HEK293 (cell line): ENCODE results near the gene JAKMIP1.
"Not testable (repeated sequence)": the region's sequence is repeated elsewhere in the genome, so short reads cannot be mapped to it uniquely, and the experiment has no call there.

ENCODE experiments used
- CTCF ChIA-PET: fragments of 350-600 bp; formaldehyde crosslinking; extraction: SDS; loops from one replicate; lab custom pipeline; 2021; ENCODE audit warnings: antibody characterized with exemption; lab: Yijun Ruan, JAX
- POLR2A ChIA-PET: fragments of 300-600 bp; formaldehyde crosslinking; extraction: SDS; loops from one replicate; lab custom pipeline; 2020; ENCODE audit warnings: antibody characterized with exemption, inconsistent platforms; lab: Yijun Ruan, JAX
- H3K27ac ChIP-seq: fragments of 200-500 bp; sonication (Bioruptor generic); 2 replicates; pipeline ENCODE4 v1.5.1; 2014; ENCODE audit warnings: low read depth, low read length, control low read depth, inconsistent platforms; ENCODE audit errors: extremely low read depth
- H3K36me3 ChIP-seq, 2 experiments: fragments of 200-500 bp in 1 of 2; sonication (Bioruptor generic) in 1 of 2; 1 replicate in 1 of 2; 2 replicates in 1 of 2; pipeline ENCODE4 v1.5.1; 2014 to 2017; ENCODE audit warnings: inconsistent platforms in 2 of 2, low read length in 2 of 2; ENCODE audit not compliant: control insufficient read depth in 2 of 2, insufficient read depth in 1 of 2
- H3K4me1 ChIP-seq: fragments of 200-500 bp; sonication (Bioruptor generic); 2 replicates; pipeline ENCODE4 v1.5.1; 2014; ENCODE audit warnings: mild to moderate bottlenecking, low read length, inconsistent platforms; ENCODE audit not compliant: control insufficient read depth, insufficient read depth
- H3K4me3 ChIP-seq: 2 replicates; pipeline ENCODE4 v1.5.1; 2011; ENCODE audit warnings: low read depth, mild to moderate bottlenecking, control low read depth, low read length, moderate library complexity
- H3K9me3 ChIP-seq: fragments of 200-500 bp; sonication (Bioruptor generic); 2 replicates; pipeline ENCODE4 v1.5.1; 2014; ENCODE audit warnings: low read depth, low read length, inconsistent platforms; ENCODE audit not compliant: control insufficient read depth, insufficient read depth
- GLI4 ChIP-seq: fragments of 450-650 bp; formaldehyde crosslinking; IDR thresholded peaks from 2 replicates; pipeline ENCODE4 v1.5.1; 2016; ENCODE audit warnings: missing biosample characterization, missing genetic modification characterization
- KLF1 ChIP-seq: fragments of 450-650 bp; formaldehyde crosslinking; IDR thresholded peaks from 2 replicates; pipeline ENCODE4 v1.5.1; 2016; ENCODE audit warnings: missing biosample characterization, missing genetic modification characterization
- KLF17 ChIP-seq: fragments of 450-650 bp; formaldehyde crosslinking; IDR thresholded peaks from 2 replicates; pipeline ENCODE4 v1.5.1; 2016; ENCODE audit warnings: missing biosample characterization, missing genetic modification characterization
- ZBTB11 ChIP-seq: fragments of 450-650 bp; formaldehyde crosslinking; conservative IDR thresholded peaks from 2 replicates; pipeline ENCODE4 v1.5.1; 2016; ENCODE audit warnings: low read depth, missing biosample characterization, missing genetic modification characterization
- ZBTB48 ChIP-seq: fragments of 450-650 bp; formaldehyde crosslinking; IDR thresholded peaks from 2 replicates; pipeline ENCODE4 v1.5.1; 2016; ENCODE audit warnings: missing biosample characterization, missing genetic modification characterization
- ZFP69B ChIP-seq: fragments of 450-650 bp; formaldehyde crosslinking; IDR thresholded peaks from 2 replicates; pipeline ENCODE4 v1.5.1; 2016; ENCODE audit warnings: missing biosample characterization, missing genetic modification characterization
- ZNF19 ChIP-seq: fragments of 450-650 bp; formaldehyde crosslinking; IDR thresholded peaks from 2 replicates; pipeline ENCODE4; 2016; ENCODE audit warnings: missing biosample characterization, missing genetic modification characterization, low read depth
- ZNF274 ChIP-seq, 2 experiments: fragments of 200-500 bp in 1 of 2; fragments of 450-650 bp in 1 of 2; sonication (Bioruptor generic) in 1 of 2; formaldehyde crosslinking in 1 of 2; IDR thresholded peaks; 2 replicates each; pipeline versions ENCODE4 v1.5.1 to v1.6.1; 2014 to 2016; ENCODE audit warnings: borderline replicate concordance in 1 of 2, inconsistent platforms in 1 of 2, low read length in 1 of 2, missing biosample characterization in 1 of 2, missing genetic modification characterization in 1 of 2
- ZNF335 ChIP-seq: fragments of 450-650 bp; formaldehyde crosslinking; conservative IDR thresholded peaks from 2 replicates; pipeline ENCODE4 v1.5.1; 2016; ENCODE audit warnings: missing biosample characterization, missing genetic modification characterization
- ZNF433 ChIP-seq: fragments of 450-650 bp; formaldehyde crosslinking; IDR thresholded peaks from 2 replicates; pipeline ENCODE4 v1.5.1; 2016; ENCODE audit warnings: missing biosample characterization, missing genetic modification characterization, low read depth
- ZNF521 ChIP-seq: fragments of 450-650 bp; formaldehyde crosslinking; IDR thresholded peaks from 2 replicates; pipeline ENCODE4 v1.5.1; 2017; ENCODE audit warnings: missing biosample characterization, mild to moderate bottlenecking, missing genetic modification characterization
- ZNF670 ChIP-seq: fragments of 450-650 bp; formaldehyde crosslinking; IDR thresholded peaks from 2 replicates; pipeline ENCODE4 v1.5.1; 2016; ENCODE audit warnings: missing biosample characterization, missing genetic modification characterization, low read depth
- ZNF707 ChIP-seq: fragments of 450-650 bp; formaldehyde crosslinking; IDR thresholded peaks from 2 replicates; pipeline ENCODE4 v1.5.1; 2016; ENCODE audit warnings: missing biosample characterization, missing genetic modification characterization
- ZNF76 ChIP-seq: fragments of 450-650 bp; formaldehyde crosslinking; IDR thresholded peaks from 2 replicates; pipeline ENCODE4; 2016; ENCODE audit warnings: low read depth, missing biosample characterization, missing genetic modification characterization, borderline replicate concordance
- ZNF777 ChIP-seq: fragments of 450-650 bp; formaldehyde crosslinking; IDR thresholded peaks from 2 replicates; pipeline ENCODE4 v1.5.1; 2017; ENCODE audit warnings: missing biosample characterization, missing genetic modification characterization, borderline replicate concordance
- ZNF785 ChIP-seq: fragments of 450-650 bp; formaldehyde crosslinking; IDR thresholded peaks from 2 replicates; pipeline ENCODE4 v1.5.1; 2016; ENCODE audit warnings: missing biosample characterization, missing genetic modification characterization
- ZSCAN23 ChIP-seq: fragments of 450-650 bp; formaldehyde crosslinking; IDR thresholded peaks from 2 replicates; pipeline ENCODE4 v1.5.1; 2016; ENCODE audit warnings: missing biosample characterization, missing genetic modification characterization
- TF ChIP-seq, protein P1 (sequence below): fragments of 450-650 bp; formaldehyde crosslinking; IDR thresholded peaks from 2 replicates; pipeline ENCODE4 v1.5.1; 2016; ENCODE audit warnings: missing biosample characterization, missing genetic modification characterization
- TF ChIP-seq, protein P2 (sequence below): fragments of 450-650 bp; formaldehyde crosslinking; IDR thresholded peaks from 2 replicates; pipeline ENCODE4 v1.5.1; 2016; ENCODE audit warnings: missing biosample characterization, missing genetic modification characterization
- TF ChIP-seq, protein P3 (sequence below): fragments of 450-650 bp; formaldehyde crosslinking; IDR thresholded peaks from 2 replicates; pipeline ENCODE4 v1.5.1; 2016; ENCODE audit warnings: missing biosample characterization, missing genetic modification characterization

Gene JAKMIP1

DNA sequence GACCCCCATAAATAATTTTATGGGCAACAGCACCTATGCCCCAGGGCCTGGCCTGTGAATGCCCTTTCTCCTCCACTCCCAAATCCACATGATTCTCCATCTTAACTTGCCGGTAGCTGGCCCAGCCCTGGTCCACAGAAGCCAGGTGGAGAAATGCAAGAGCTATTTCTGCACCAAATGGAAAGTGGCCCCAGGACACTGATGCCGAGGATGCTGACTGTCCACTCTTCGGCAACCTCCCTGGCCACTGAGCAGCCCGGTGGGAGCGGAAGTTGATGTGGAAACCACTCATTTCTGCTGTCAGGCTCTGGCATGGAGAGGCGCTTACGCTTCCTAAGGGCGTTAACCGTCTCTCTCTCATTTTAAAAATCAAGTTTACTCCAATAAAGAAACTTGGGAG is 58.8 kb downstream of the JAKMIP1 start (continued):
- no peak for TF ChIP-seq ZNF777
- no peak for TF ChIP-seq ZNF670 (tag by site-specific recombination)
- TF ChIP-seq, protein P1, sequence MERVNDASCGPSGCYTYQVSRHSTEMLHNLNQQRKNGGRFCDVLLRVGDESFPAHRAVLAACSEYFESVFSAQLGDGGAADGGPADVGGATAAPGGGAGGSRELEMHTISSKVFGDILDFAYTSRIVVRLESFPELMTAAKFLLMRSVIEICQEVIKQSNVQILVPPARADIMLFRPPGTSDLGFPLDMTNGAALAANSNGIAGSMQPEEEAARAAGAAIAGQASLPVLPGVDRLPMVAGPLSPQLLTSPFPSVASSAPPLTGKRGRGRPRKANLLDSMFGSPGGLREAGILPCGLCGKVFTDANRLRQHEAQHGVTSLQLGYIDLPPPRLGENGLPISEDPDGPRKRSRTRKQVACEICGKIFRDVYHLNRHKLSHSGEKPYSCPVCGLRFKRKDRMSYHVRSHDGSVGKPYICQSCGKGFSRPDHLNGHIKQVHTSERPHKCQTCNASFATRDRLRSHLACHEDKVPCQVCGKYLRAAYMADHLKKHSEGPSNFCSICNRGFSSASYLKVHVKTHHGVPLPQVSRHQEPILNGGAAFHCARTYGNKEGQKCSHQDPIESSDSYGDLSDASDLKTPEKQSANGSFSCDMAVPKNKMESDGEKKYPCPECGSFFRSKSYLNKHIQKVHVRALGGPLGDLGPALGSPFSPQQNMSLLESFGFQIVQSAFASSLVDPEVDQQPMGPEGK (tag by site-specific recombination) = no peak
- TF ChIP-seq ZBTB48 (tag by site-specific recombination) = no peak
- TF ChIP-seq GLI4 (tag by site-specific recombination) = no peak
- no peak for TF ChIP-seq ZNF521
- TF ChIP-seq KLF1 (tag by site-specific recombination) = no peak
- no peak for TF ChIP-seq ZNF19 (tag by site-specific recombination)
- no peak for TF ChIP-seq ZNF433
- TF ChIP-seq ZFP69B (tag by site-specific recombination) = no peak
- TF ChIP-seq, all 188 proteins: peak for 0

DNA sequence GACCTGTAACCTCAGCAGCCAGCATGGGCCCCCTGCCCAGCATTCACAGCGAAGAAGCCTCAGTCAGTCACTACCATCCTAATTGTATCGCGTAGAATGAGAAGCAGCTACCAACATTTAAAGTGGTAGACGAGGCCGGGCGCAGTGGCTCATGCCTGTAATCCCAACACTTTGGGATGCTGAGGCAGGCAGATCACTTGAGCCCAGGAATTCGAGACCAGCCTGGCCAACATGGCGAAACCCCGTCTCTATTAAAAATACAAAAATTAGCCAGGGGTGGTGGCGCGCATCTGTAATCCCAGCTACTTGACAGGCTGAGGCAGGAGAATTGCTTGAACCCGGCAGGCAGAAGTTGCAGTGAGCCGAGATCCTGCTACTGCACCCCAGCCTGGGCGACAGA is 59.3 kb downstream of the JAKMIP1 start:
- H3K4me1 ChIP-seq, H3K4me3 ChIP-seq, CTCF ChIA-PET, H3K36me3 ChIP-seq, H3K27ac ChIP-seq, H3K9me3 ChIP-seq, POLR2A ChIA-PET: not testable (repeated sequence)

DNA sequence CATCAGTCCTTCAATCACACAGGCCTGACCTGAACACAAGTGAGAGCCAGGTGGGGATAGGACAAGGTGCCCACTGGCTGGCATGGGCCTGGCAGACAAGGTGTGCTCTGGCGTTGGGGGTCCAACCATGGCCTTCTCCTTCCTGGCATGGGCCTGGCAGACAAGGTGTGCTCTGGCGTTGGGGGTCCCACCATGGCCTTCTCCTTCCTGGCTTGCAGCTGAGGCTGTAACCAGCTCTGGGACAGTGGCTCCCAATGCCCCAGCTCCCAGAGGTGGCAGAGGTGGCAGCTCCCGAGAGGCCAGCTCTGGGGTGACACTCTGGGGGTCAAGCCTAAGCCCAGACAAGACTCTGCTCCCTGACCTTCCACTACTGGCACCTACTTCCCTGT is 62.6 kb downstream of the JAKMIP1 start:
- Histone ChIP-seq H3K36me3 (no peaks in the 10 kb centered on the region), H3K4me3 (no peak overlapping the region), H3K27ac (no peak overlapping the region), H3K9me3 (no peaks in the 10 kb centered on the region), H3K4me1 (no peaks in the 10 kb centered on the region)
- CTCF ChIA-PET = interaction anchor here (0.6 kb wide), 1 partner anchor 139 kb away, joined by 6 read pairs; no protein-coding TSS in a partner anchor
- POLR2A ChIA-PET = no interaction called here
- TF ChIP-seq KLF17 (tag by site-specific recombination) (no peak), ZNF785 (tag by site-specific recombination) (no peak), ZSCAN23 (tag by site-specific recombination) (no peak), ZNF335 (tag by site-specific recombination) (no peak), ZNF707 (tag by site-specific recombination) (no peak), ZBTB11 (tag by site-specific recombination) (no peak), ZNF76 (tag by site-specific recombination) (no peak), ZNF274 (IDR thresholded peaks at IDR 0.05; ENCODE audit: low read length) (no peak), ZNF274 (tag by site-specific recombination; IDR thresholded peaks at IDR 0.05; ENCODE audit: borderline replicate concordance) (no peak)
- TF ChIP-seq, protein P2, sequence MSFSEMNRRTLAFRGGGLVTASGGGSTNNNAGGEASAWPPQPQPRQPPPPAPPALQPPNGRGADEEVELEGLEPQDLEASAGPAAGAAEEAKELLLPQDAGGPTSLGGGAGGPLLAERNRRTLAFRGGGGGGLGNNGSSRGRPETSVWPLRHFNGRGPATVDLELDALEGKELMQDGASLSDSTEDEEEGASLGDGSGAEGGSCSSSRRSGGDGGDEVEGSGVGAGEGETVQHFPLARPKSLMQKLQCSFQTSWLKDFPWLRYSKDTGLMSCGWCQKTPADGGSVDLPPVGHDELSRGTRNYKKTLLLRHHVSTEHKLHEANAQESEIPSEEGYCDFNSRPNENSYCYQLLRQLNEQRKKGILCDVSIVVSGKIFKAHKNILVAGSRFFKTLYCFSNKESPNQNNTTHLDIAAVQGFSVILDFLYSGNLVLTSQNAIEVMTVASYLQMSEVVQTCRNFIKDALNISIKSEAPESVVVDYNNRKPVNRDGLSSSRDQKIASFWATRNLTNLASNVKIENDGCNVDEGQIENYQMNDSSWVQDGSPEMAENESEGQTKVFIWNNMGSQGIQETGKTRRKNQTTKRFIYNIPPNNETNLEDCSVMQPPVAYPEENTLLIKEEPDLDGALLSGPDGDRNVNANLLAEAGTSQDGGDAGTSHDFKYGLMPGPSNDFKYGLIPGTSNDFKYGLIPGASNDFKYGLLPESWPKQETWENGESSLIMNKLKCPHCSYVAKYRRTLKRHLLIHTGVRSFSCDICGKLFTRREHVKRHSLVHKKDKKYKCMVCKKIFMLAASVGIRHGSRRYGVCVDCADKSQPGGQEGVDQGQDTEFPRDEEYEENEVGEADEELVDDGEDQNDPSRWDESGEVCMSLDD (tag by site-specific recombination) = no peak
- TF ChIP-seq, protein P3, sequence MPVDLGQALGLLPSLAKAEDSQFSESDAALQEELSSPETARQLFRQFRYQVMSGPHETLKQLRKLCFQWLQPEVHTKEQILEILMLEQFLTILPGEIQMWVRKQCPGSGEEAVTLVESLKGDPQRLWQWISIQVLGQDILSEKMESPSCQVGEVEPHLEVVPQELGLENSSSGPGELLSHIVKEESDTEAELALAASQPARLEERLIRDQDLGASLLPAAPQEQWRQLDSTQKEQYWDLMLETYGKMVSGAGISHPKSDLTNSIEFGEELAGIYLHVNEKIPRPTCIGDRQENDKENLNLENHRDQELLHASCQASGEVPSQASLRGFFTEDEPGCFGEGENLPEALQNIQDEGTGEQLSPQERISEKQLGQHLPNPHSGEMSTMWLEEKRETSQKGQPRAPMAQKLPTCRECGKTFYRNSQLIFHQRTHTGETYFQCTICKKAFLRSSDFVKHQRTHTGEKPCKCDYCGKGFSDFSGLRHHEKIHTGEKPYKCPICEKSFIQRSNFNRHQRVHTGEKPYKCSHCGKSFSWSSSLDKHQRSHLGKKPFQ = no peak
